ENCODE data around the gene CIB4.

CIB4 gene

GRCh38 chr2:26674771-26675170, 33.6 kb upstream of the CIB4 start:
- Mint-ChIP-seq H3K27ac (no peak overlapping the region), H3K9me3 (peaks cover 7% of the 10 kb centered on the region), H3K36me3 (ENCODE audit: low read depth) (no peaks in the 10 kb centered on the region), H3K27me3 (ENCODE audit: low read depth) (peaks cover 31% of the 10 kb centered on the region), H3K4me3 (no peak overlapping the region), H3K4me1 (peaks cover 9% of the 10 kb centered on the region)
- TF ChIP-seq CTCF (IDR thresholded peaks at IDR 0.05; ENCODE audit: unreplicated experiment in 3 of 3), result no peak

- Mint-ChIP-seq H3K4me3 (no peak overlapping the region), H3K4me1 (peaks cover 15% of the 10 kb centered on the region), H3K9me3 (peaks cover 7% of the 10 kb centered on the region), H3K36me3 (ENCODE audit: low read depth) (no peaks in the 10 kb centered on the region), H3K27me3 (ENCODE audit: low read depth) (peaks cover 31% of the 10 kb centered on the region), H3K27ac (no peak overlapping the region)
- no peak for TF ChIP-seq CTCF (IDR thresholded peaks at IDR 0.05; ENCODE audit: unreplicated experiment in 3 of 3)
These were observed 33.0 kb upstream of the CIB4 start for GRCh38 chr2:26674002-26674751.

DNA sequence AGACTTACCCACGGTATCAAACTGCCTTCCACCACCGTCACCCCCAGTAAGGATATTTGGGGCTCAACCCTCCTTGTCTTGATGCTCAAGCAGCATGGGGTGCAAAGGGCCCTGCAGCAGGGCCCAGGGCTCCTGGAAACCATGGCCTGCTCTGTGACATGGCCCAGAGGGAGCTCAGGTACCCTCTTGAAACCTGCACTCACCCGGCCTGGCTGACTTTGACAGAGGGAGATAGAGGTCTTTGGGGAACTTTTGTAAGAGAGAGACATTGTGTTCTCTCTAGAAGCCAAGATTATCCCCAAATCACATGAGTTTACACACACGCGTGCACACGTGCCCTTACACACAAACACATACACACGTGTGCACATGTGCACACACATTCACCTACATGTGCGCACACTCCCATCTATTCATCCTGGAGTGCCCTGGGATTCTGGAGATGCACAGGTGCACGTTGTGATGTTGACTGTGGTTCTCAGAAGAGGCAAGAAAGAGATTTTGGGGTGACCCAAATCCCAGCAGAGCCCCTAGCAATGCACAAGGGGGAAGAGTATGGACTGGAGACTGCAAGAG, 31.7 kb upstream of the CIB4 start:
- Mint-ChIP-seq H3K27ac (no peak overlapping the region), H3K4me3 (no peak overlapping the region), H3K36me3 (ENCODE audit: low read depth) (no peaks in the 10 kb centered on the region), H3K4me1 (peaks cover 21% of the 10 kb centered on the region), H3K27me3 (ENCODE audit: low read depth) (peaks cover 30% of the 10 kb centered on the region), H3K9me3 (peaks cover 4% of the 10 kb centered on the region)
- TF ChIP-seq CTCF (IDR thresholded peaks at IDR 0.05; ENCODE audit: unreplicated experiment in 3 of 3), result no peak

GRCh38 chr2:26672112-26672817, 31.1 kb upstream of the CIB4 start:
- Mint-ChIP-seq H3K4me1 (peaks cover 21% of the 10 kb centered on the region), H3K4me3 (no peak overlapping the region), H3K36me3 (ENCODE audit: low read depth) (no peaks in the 10 kb centered on the region), H3K27ac (peak overlapping the region in 1 of 3 experiments; percentile 14), H3K9me3 (no peaks in the 10 kb centered on the region), H3K27me3 (ENCODE audit: low read depth) (peaks cover 32% of the 10 kb centered on the region)
- TF ChIP-seq CTCF (IDR thresholded peaks at IDR 0.05; ENCODE audit: unreplicated experiment in 3 of 3), result no peak

DNA sequence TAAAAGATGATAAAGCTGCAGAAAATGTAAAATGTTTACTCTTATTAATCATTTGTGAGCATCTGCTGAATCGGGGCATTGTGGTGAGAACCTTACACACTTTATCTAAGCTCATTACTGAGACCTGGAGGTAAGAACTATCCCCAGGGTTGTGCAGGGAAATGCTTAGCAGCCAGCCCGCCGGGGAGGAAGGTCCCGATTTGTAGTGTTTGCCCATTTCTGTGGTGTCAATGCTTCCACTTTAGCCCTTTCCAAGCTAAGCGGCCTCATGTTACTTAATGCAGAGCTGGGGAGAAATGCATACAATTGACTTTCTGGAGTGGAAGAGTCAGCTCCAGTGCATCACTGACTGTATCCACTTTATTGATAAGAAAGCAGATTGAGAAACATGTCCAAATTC, 30.5 kb upstream of the CIB4 start:
- H3K4me1 Mint-ChIP-seq, result peaks cover 21% of the 10 kb centered on the region
- H3K36me3 Mint-ChIP-seq (ENCODE audit: low read depth), result no peaks in the 10 kb centered on the region
- H3K9me3 Mint-ChIP-seq, result peaks cover 4% of the 10 kb centered on the region
- H3K4me3 Mint-ChIP-seq, result no peak overlapping the region
- no peak overlapping the region for H3K27ac Mint-ChIP-seq
- H3K27me3 Mint-ChIP-seq (ENCODE audit: low read depth), result peaks cover 32% of the 10 kb centered on the region
- TF ChIP-seq CTCF (IDR thresholded peaks at IDR 0.05; ENCODE audit: unreplicated experiment in 3 of 3), result no peak
